Measurements from ENCODE around the gene MAML3. TPM values are rescaled to one million over a fixed set of nuclear protein-coding genes. Genes with fewer than 3 reads are reported as not detected.

Gene MAML3
- total RNA-seq, 1 donor from 2014 or later, result 59.4 TPM

DNA sequence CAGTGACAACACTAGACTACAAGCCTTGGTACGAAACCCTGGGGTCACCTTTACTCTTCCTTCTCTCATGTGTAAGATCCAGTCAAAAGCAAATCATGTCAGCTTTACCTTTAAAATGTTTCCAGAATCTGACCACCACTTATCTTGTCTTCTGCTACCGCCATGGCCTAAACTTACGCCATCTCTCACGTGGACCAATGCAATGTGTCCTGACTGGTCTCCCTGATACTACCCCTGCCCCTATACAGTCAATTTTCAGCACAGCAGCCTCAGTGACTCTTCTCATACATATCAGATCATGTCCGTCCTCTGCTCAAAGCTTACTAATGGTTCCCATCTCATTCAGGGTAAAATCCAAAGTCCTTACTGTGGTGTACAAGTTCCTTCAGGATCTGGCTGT, 15.0 kb upstream of the MAML3 start:
- H3K27ac Mint-ChIP-seq (ENCODE audit: unreplicated experiment), result no peak overlapping the region
- H3K9me3 Mint-ChIP-seq (ENCODE audit: unreplicated experiment), result no peaks in the 10 kb centered on the region
- H3K27me3 Mint-ChIP-seq (ENCODE audit: unreplicated experiment), result peaks cover 2% of the 10 kb centered on the region
- H3K4me3 Mint-ChIP-seq (ENCODE audit: unreplicated experiment), result no peak overlapping the region
- no peaks in the 10 kb centered on the region for H3K36me3 Mint-ChIP-seq (ENCODE audit: unreplicated experiment)
- no peak for DNase-seq
- TF ChIP-seq, protein P1, sequence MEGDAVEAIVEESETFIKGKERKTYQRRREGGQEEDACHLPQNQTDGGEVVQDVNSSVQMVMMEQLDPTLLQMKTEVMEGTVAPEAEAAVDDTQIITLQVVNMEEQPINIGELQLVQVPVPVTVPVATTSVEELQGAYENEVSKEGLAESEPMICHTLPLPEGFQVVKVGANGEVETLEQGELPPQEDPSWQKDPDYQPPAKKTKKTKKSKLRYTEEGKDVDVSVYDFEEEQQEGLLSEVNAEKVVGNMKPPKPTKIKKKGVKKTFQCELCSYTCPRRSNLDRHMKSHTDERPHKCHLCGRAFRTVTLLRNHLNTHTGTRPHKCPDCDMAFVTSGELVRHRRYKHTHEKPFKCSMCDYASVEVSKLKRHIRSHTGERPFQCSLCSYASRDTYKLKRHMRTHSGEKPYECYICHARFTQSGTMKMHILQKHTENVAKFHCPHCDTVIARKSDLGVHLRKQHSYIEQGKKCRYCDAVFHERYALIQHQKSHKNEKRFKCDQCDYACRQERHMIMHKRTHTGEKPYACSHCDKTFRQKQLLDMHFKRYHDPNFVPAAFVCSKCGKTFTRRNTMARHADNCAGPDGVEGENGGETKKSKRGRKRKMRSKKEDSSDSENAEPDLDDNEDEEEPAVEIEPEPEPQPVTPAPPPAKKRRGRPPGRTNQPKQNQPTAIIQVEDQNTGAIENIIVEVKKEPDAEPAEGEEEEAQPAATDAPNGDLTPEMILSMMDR (IDR thresholded peaks at IDR 0.05; ENCODE audit: partially characterized antibody, unreplicated experiment), result no peak
- no peaks in the 10 kb centered on the region for H3K4me1 Mint-ChIP-seq (ENCODE audit: low read depth, unreplicated experiment)

DNA sequence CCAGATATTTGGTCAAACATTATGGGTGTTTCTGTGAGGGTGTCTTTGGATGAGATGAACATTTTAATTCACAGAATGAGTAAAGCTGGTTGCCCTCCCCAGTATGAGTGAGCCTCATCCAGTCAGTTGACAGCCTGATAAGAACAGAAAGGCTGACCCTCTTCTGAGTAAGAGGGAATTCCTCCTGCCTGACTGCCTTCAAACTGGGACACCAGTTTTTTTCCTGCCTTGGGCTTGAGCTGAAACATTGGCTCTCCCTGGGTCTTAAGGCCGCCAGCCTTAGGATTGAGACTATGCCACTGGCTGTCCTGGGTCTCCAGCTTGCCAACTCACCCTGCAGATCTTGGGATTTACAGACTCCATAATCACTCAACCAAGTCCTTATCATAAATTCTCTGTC, 14.5 kb upstream of the MAML3 start:
- Mint-ChIP-seq H3K4me1 (ENCODE audit: low read depth, unreplicated experiment) (no peaks in the 10 kb centered on the region), H3K27ac (ENCODE audit: unreplicated experiment) (no peak overlapping the region), H3K9me3 (ENCODE audit: unreplicated experiment) (no peaks in the 10 kb centered on the region), H3K4me3 (ENCODE audit: unreplicated experiment) (no peak overlapping the region), H3K27me3 (ENCODE audit: unreplicated experiment) (peaks cover 2% of the 10 kb centered on the region), H3K36me3 (ENCODE audit: unreplicated experiment) (no peaks in the 10 kb centered on the region)
- no peak for DNase-seq
- TF ChIP-seq, protein P1 (IDR thresholded peaks at IDR 0.05; ENCODE audit: partially characterized antibody, unreplicated experiment), result no peak

- Mint-ChIP-seq H3K36me3 (ENCODE audit: unreplicated experiment) (no peaks in the 10 kb centered on the region), H3K27me3 (ENCODE audit: unreplicated experiment) (peaks cover 2% of the 10 kb centered on the region), H3K4me1 (ENCODE audit: low read depth, unreplicated experiment) (peaks cover 5% of the 10 kb centered on the region), H3K9me3 (ENCODE audit: unreplicated experiment) (no peaks in the 10 kb centered on the region), H3K4me3 (ENCODE audit: unreplicated experiment) (no peak overlapping the region), H3K27ac (ENCODE audit: unreplicated experiment) (no peak overlapping the region)
- DNase-seq, result no peak
- TF ChIP-seq, protein P1 (IDR thresholded peaks at IDR 0.05; ENCODE audit: partially characterized antibody, unreplicated experiment), result no peak
These were observed 9.2 kb upstream of the MAML3 start for GRCh38 chr4:140163029-140163810.

DNA sequence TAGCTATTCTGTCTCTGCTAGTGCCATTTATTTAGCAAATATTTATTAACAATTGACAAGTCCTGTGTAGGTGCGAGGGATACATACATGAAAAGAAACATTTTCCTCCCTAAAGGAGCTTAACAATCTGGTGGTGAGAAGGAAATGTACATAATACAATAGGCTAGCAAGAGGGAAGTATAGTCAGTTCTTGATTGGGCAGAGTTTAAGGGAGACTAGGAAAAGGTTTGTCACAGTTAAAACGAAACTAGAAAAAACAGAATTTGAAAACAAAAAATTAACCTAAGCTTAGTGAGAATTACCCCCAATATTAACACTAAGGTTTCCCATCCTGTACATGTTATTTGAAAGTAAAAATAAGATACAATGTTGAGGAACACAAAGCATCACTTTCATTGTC, 8.6 kb upstream of the MAML3 start:
- Mint-ChIP-seq H3K4me3 (ENCODE audit: unreplicated experiment) (no peak overlapping the region), H3K9me3 (ENCODE audit: unreplicated experiment) (no peaks in the 10 kb centered on the region), H3K27ac (ENCODE audit: unreplicated experiment) (no peak overlapping the region), H3K4me1 (ENCODE audit: low read depth, unreplicated experiment) (peaks cover 7% of the 10 kb centered on the region), H3K27me3 (ENCODE audit: unreplicated experiment) (peaks cover under 1% of the 10 kb centered on the region), H3K36me3 (ENCODE audit: unreplicated experiment) (no peaks in the 10 kb centered on the region)
- TF ChIP-seq, protein P1 (IDR thresholded peaks at IDR 0.05; ENCODE audit: partially characterized antibody, unreplicated experiment), result no peak
- DNase-seq, result no peak

GRCh38 chr4:140158365-140159030, 4.5 kb upstream of the MAML3 start:
- Mint-ChIP-seq H3K4me1 (ENCODE audit: low read depth, unreplicated experiment) (peaks cover 12% of the 10 kb centered on the region), H3K9me3 (ENCODE audit: unreplicated experiment) (peaks cover 10% of the 10 kb centered on the region), H3K4me3 (ENCODE audit: unreplicated experiment) (no peak overlapping the region), H3K36me3 (ENCODE audit: unreplicated experiment) (no peaks in the 10 kb centered on the region), H3K27me3 (ENCODE audit: unreplicated experiment) (peaks cover 8% of the 10 kb centered on the region), H3K27ac (ENCODE audit: unreplicated experiment) (no peak overlapping the region)
- TF ChIP-seq, protein P1 (IDR thresholded peaks at IDR 0.05; ENCODE audit: partially characterized antibody, unreplicated experiment), result no peak
- DNase-seq, result no peak
